BE2C (cell line): ENCODE measurements around the gene MBL2.

Experiments
- DNase-seq: peaks from one replicate; pipeline ENCODE4 v3.0.0-alpha.2; 2020
- H3K27me3 ChIP-seq: fragments of 250-450 bp; sonication (Bioruptor Pico); 2 replicates; pipeline ENCODE4 v1.5.1; 2020; ENCODE audit warnings: mild to moderate bottlenecking
- H3K36me3 ChIP-seq: fragments of 250-450 bp; sonication (Bioruptor Pico); 2 replicates; pipeline ENCODE4 v1.5.1; 2020; ENCODE audit warnings: mild to moderate bottlenecking
- H3K4me1 ChIP-seq: fragments of 250-450 bp; sonication (Bioruptor Pico); 2 replicates; pipeline ENCODE4 v1.5.1; 2020
- H3K4me3 ChIP-seq: 2 replicates; pipeline ENCODE4 v1.5.1; 2011; ENCODE audit warnings: low read depth, low read length
- H3K9me3 ChIP-seq: fragments of 250-450 bp; sonication (Bioruptor Pico); 2 replicates; pipeline ENCODE4 v1.5.1; 2020
- CTCF ChIP-seq: IDR thresholded peaks from 2 replicates; pipeline ENCODE4 v1.5.1; 2012; ENCODE audit warnings: mild to moderate bottlenecking, low read depth, low read length

MBL2 gene

GRCh38 chr10:52756966-52757365 lies 15.6 kb downstream of the MBL2 start:
- no peak for TF ChIP-seq CTCF
- Histone ChIP-seq H3K4me1 (no peaks in the 10 kb centered on the region), H3K9me3 (no peaks in the 10 kb centered on the region), H3K4me3 (no peak overlapping the region), H3K27me3 (no peaks in the 10 kb centered on the region), H3K36me3 (no peaks in the 10 kb centered on the region)
- DNase-seq = no peak

- H3K9me3 ChIP-seq = no peaks in the 10 kb centered on the region
- no peak overlapping the region for H3K4me3 ChIP-seq
- no peak for DNase-seq
- H3K27me3 ChIP-seq = no peaks in the 10 kb centered on the region
- no peaks in the 10 kb centered on the region for H3K36me3 ChIP-seq
- TF ChIP-seq CTCF = no peak
- H3K4me1 ChIP-seq = no peaks in the 10 kb centered on the region
Measured at GRCh38 chr10:52756295-52756694, 16.3 kb downstream of the MBL2 start.

- H3K9me3 ChIP-seq = no peaks in the 10 kb centered on the region
- no peaks in the 10 kb centered on the region for H3K36me3 ChIP-seq
- no peaks in the 10 kb centered on the region for H3K27me3 ChIP-seq
- DNase-seq = no peak
- no peak for TF ChIP-seq CTCF
- no peak overlapping the region for H3K4me3 ChIP-seq
- H3K4me1 ChIP-seq = no peaks in the 10 kb centered on the region
Measured at GRCh38 chr10:52755297-52756062, 17.1 kb downstream of the MBL2 start.

GRCh38 chr10:52752801-52753445 lies 19.7 kb downstream of the MBL2 start:
- Histone ChIP-seq H3K9me3 (no peaks in the 10 kb centered on the region), H3K27me3 (no peaks in the 10 kb centered on the region), H3K36me3 (no peaks in the 10 kb centered on the region), H3K4me3 (no peak overlapping the region), H3K4me1 (no peaks in the 10 kb centered on the region)
- no peak for DNase-seq
- TF ChIP-seq CTCF = no peak

GRCh38 chr10:52752261-52752660 lies 20.3 kb downstream of the MBL2 start:
- Histone ChIP-seq H3K4me1 (no peaks in the 10 kb centered on the region), H3K27me3 (no peaks in the 10 kb centered on the region), H3K9me3 (no peaks in the 10 kb centered on the region), H3K4me3 (no peak overlapping the region), H3K36me3 (no peaks in the 10 kb centered on the region)
- no peak for TF ChIP-seq CTCF
- no peak for DNase-seq

- no peak for TF ChIP-seq CTCF
- H3K4me3 ChIP-seq = no peak overlapping the region
- H3K9me3 ChIP-seq = no peaks in the 10 kb centered on the region
- DNase-seq = no peak
- no peaks in the 10 kb centered on the region for H3K27me3 ChIP-seq
- H3K4me1 ChIP-seq = no peaks in the 10 kb centered on the region
- H3K36me3 ChIP-seq = no peaks in the 10 kb centered on the region
Measured at GRCh38 chr10:52751337-52751736, 21.2 kb downstream of the MBL2 start.
